Large intestine (tissue), 3 donors: Measurements from ENCODE around the gene AP2A2. TPM values are rescaled to one million over a fixed set of nuclear protein-coding genes. Genes with fewer than 3 reads are reported as not detected.
"Not testable (repeated sequence)": the region's sequence is repeated elsewhere in the genome, so short reads cannot be mapped to it uniquely, and the experiment has no call there.

ENCODE experiments used
- DNase-seq, 2 donors: peaks; one replicate each; pipeline versions ENCODE4 v3.0.0 to v3.0.0-alpha.2; 2013
- H3K27ac ChIP-seq: one replicate; pipeline ENCODE4 v1.5.1; 2013; ENCODE audit warnings: low read length
- H3K27me3 ChIP-seq: 2 replicates; pipeline ENCODE4 v1.6.1; 2013; ENCODE audit warnings: low read length; ENCODE audit not compliant: control insufficient read depth, insufficient read depth
- H3K36me3 ChIP-seq: 2 replicates; pipeline ENCODE4 v1.6.1; 2013; ENCODE audit warnings: low read length; ENCODE audit not compliant: control insufficient read depth, insufficient read depth
- H3K4me1 ChIP-seq: one replicate; pipeline ENCODE4 v1.6.1; 2013; ENCODE audit warnings: low read length; ENCODE audit not compliant: control insufficient read depth, insufficient read depth
- H3K4me3 ChIP-seq: one replicate; pipeline ENCODE4 v1.5.1; 2013; ENCODE audit warnings: low read length
- H3K9me3 ChIP-seq: one replicate; pipeline ENCODE4 v1.6.1; 2013; ENCODE audit warnings: mild to moderate bottlenecking, low read depth, low read length, moderate library complexity; ENCODE audit not compliant: control insufficient read depth
- WGBS: methylation state at CpG from one replicate; pipeline ENCODE4 v1.1.5; 2013; ENCODE audit warnings: low lambda C conversion rate; ENCODE audit not compliant: insufficient coverage; 5-methylcytosine and 5-hydroxymethylcytosine counted together
- polyA plus RNA-seq: library from polyadenylated mRNA; unstranded; fragments of 120-200 nt; gene quantifications from one replicate; pipeline ENCODE4 v1.2.1, GENCODE V29; 2013

The AP2A2 gene
- polyA plus RNA-seq, 1 donor, result 79.6 TPM

GRCh38 chr11:952406-953385 is 27.0 kb downstream of the AP2A2 start:
- H3K36me3 ChIP-seq, result no peaks in the 10 kb centered on the region
- H3K4me1 ChIP-seq, result peaks cover 62% of the 10 kb centered on the region
- peak; percentile 92 to 96 for DNase-seq
- peaks cover 7% of the 10 kb centered on the region for H3K9me3 ChIP-seq
- H3K27ac ChIP-seq, result peak overlapping the region; percentile 91
- H3K27me3 ChIP-seq, result no peaks in the 10 kb centered on the region
- no CpG with 5 or more reads among the region's 18 CpGs for WGBS
- H3K4me3 ChIP-seq, result no peak overlapping the region

GRCh38 chr11:953512-953911 is 27.8 kb downstream of the AP2A2 start:
- WGBS, result no CpG with 5 or more reads among the region's 13 CpGs
- Histone ChIP-seq H3K9me3 (peaks cover 7% of the 10 kb centered on the region), H3K4me3 (no peak overlapping the region), H3K4me1 (peaks cover 61% of the 10 kb centered on the region), H3K27me3 (no peaks in the 10 kb centered on the region), H3K27ac (peak overlapping the region; percentile 91), H3K36me3 (peaks cover 4% of the 10 kb centered on the region)
- no peak for DNase-seq

DNA sequence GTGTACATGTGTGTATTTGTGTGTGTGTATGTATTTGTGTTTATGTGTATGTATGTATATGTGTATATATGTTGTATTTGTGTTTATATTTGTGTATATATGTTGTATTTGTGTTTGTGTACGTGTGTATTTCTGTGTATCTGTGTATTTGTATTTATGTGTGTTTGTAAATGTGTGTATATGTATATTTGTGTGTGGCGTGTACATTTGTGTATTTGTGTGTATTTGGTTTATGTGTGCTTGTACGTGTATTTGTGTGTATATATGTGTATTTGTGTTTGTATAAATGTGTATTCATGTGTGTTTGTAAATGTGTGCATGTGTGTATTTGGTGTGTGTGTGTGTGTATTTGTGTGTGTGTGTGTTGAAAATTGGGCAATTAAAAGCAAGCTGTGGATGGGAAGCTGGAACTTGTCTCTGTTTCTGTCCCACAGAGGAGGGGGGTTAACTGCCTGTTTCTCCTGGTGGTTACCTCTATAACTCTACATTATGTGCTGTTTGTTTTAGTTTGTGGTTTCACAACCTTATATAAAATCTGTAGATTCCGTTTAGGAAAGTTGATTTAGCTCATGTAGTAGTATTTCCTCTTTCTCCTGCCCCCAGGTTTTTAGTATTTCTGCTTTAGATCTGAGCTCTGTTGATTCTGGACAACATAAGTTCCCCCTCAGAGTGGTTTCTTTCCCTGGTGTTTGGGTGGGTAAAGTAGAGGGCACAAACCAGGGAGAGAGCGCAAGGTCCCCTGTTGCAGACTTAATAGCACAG is 28.9 kb downstream of the AP2A2 start:
- H3K4me3 ChIP-seq, result no peak overlapping the region
- no CpG with 5 or more reads among the region's 5 CpGs for WGBS
- peaks cover 61% of the 10 kb centered on the region for H3K4me1 ChIP-seq
- peaks cover 5% of the 10 kb centered on the region for H3K9me3 ChIP-seq
- peaks cover 8% of the 10 kb centered on the region for H3K36me3 ChIP-seq
- no peak for DNase-seq
- peak overlapping the region; percentile 46 for H3K27ac ChIP-seq
- H3K27me3 ChIP-seq, result no peaks in the 10 kb centered on the region

DNA sequence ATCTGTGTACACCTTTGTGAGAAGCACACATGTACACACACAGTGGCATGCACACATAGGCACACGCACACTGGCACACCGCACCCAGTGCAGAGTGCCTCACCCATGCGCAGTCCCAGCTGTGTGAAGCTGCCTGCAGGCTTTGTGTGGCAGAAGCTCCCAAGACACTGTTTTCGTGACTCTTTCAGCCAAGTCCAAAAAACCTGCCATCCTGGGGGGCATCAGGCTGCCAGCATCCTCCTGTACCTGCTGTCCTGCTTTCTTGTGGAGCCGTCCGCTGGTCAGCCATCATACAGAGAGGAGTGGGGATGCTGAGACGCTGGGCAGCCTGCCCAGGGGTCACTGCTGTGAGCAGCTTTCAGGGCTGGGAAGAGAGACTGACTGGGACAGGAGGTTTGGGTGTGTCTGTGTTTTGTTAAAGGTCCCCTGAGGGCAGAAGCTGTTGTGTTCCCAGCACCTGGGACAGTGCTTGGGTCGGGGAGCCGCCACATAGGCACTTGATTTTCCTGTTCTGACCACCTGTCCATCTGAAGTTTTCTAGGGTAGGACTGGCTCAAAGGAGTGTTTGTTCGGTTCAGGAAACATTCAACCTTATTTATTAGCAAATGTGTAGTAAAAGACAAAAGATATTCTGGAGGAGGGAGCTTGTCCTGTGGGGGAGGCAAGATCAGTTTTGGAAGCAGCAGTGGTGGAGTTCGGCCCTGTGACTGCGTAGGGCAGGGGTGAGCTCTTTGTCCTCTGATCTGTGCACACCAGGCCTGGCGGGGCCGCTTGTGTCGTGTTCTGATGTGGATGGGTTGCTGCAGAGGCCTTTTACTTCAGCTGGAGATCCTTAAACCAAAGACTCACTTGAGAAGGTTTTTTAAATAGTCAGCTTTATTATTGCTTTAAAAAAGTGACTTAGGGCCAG is 29.7 kb downstream of the AP2A2 start:
- Histone ChIP-seq H3K36me3 (peaks cover 13% of the 10 kb centered on the region), H3K27me3 (no peaks in the 10 kb centered on the region), H3K4me3 (no peak overlapping the region), H3K27ac (peak overlapping the region; percentile 46), H3K9me3 (peaks cover 3% of the 10 kb centered on the region), H3K4me1 (peaks cover 61% of the 10 kb centered on the region)
- DNase-seq, result peak in 1 of 2 donors; percentile 54
- no CpG with 5 or more reads among the region's 15 CpGs for WGBS

DNA sequence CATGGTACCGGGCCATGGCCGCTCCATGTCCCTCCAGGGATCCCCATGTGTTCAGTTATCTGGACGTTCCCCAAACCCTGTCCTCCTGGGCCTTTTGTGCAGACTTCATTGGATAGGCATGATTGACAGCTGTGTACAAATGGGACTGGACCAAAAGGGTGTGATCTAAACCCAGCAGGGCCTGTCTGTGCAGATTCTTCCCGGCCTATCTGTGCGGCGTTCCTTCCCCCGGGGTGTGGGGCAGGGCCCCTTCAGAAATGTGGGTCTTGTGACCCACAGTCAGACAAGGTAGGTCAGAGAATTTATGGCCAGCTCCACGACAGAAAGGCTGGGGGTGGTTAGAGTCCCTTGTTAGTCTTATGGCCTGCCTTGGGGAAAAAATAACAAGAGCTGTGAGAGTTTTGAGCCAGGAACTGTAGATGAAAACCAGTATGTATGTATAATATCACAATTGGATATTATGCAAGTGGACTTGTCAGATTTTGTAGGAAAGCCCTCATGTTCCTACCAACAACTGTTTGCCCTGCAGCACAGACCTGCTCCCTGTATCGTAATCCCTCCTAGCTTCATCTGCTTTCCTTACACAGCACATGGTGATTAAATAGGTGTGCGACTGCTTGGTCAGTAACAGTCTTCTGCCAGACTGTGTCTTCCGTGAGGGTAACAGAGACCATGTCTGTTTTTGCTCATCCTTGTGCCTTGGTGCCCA is 31.7 kb downstream of the AP2A2 start:
- no peaks in the 10 kb centered on the region for H3K27me3 ChIP-seq
- peak; percentile 71 to 86 for DNase-seq
- H3K36me3 ChIP-seq, result peaks cover 25% of the 10 kb centered on the region
- H3K4me1 ChIP-seq, result peaks cover 51% of the 10 kb centered on the region
- no peak overlapping the region for H3K4me3 ChIP-seq
- peaks cover 3% of the 10 kb centered on the region for H3K9me3 ChIP-seq
- H3K27ac ChIP-seq, result peak overlapping the region; percentile 75
- no CpG with 5 or more reads among the region's 11 CpGs for WGBS

DNA sequence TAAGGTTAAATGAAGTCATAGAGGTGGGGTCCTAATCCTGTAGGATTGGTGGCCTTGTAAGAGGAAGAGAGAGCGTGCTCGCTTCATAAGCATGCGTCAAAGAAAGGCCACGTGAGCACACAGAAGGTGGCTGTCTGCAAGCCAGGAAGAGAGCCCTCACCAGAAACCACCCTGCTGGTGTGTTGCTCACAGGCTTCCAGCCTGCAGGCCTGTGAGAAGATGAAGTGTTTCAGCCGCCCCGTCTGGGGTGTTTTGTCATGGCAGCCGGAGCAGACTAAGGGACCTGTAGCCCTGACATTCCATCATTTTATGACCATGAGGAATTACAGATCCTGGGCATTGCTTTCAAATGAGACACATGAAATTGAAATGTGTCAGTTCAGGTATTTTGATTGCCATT is 32.4 kb downstream of the AP2A2 start:
- peaks cover 29% of the 10 kb centered on the region for H3K36me3 ChIP-seq
- WGBS, result no CpG with 5 or more reads among the region's 7 CpGs
- no peak for DNase-seq
- H3K4me1 ChIP-seq, result peaks cover 46% of the 10 kb centered on the region
- no peak overlapping the region for H3K4me3 ChIP-seq
- H3K27me3 ChIP-seq, result no peaks in the 10 kb centered on the region
- H3K27ac ChIP-seq, result peak overlapping the region; percentile 75
- peaks cover 3% of the 10 kb centered on the region for H3K9me3 ChIP-seq

DNA sequence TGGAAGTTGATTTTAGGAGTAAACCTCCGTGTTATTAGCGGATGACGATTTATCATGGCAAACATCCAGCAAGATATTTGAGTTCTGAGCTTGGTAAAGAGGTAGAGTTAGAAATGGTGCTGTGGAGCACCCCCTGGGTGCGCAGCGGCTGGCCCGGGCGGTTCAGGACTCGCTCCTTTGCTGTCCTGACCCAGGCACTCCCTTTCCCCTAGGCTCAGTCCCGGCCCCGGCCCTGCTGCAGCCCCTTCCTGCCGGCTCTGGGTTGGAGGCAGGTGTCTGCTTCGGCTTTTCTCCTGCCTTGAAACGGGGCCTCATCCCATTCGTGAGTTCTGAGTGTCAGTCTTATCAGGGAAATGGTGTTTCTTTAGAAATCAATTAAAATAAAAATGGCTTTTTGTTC is 33.4 kb downstream of the AP2A2 start:
- H3K4me1 ChIP-seq, result peaks cover 39% of the 10 kb centered on the region
- no peak overlapping the region for H3K4me3 ChIP-seq
- no CpG with 5 or more reads among the region's 14 CpGs for WGBS
- H3K27me3 ChIP-seq, result no peaks in the 10 kb centered on the region
- DNase-seq, result no peak
- H3K9me3 ChIP-seq, result peaks cover 3% of the 10 kb centered on the region
- H3K27ac ChIP-seq, result peak overlapping the region; percentile 75
- H3K36me3 ChIP-seq, result peaks cover 37% of the 10 kb centered on the region

GRCh38 chr11:959608-960007 is 33.9 kb downstream of the AP2A2 start:
- no CpG with 5 or more reads among the region's 10 CpGs for WGBS
- no peak overlapping the region for H3K27ac ChIP-seq
- peaks cover 39% of the 10 kb centered on the region for H3K36me3 ChIP-seq
- DNase-seq, result no peak
- peaks cover 34% of the 10 kb centered on the region for H3K4me1 ChIP-seq
- no peaks in the 10 kb centered on the region for H3K27me3 ChIP-seq
- H3K9me3 ChIP-seq, result peaks cover 3% of the 10 kb centered on the region
- no peak overlapping the region for H3K4me3 ChIP-seq

DNA sequence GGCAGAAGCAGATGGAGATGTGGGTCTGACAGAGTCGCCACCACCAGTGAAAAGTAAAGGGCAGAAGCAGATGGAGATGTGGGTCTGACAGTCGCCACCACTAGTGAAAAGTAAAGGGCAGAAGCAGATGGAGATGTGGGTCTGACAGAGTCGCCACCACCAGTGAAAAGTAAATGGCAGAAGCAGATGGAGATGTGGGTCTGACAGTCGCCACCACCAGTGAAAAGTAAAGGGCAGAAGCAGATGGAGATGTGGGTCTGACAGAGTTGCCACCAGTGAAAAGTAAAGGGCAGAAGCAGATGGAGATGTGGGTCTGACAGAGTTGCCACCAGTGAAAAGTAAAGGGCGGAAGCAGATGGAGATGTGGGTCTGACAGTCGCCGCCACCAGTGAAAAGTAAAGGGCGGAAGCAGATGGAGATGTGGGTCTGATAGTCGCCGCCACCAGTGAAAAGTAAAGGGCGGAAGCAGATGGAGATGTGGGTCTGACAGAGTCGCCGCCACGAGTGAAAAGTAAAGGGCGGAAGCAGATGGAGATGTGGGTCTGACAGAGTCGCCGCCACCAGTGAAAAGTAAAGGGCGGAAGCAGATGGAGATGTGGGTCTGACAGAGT is 35.7 kb downstream of the AP2A2 start:
- H3K9me3 ChIP-seq, DNase-seq, H3K27me3 ChIP-seq, H3K27ac ChIP-seq, H3K4me3 ChIP-seq: not testable (repeated sequence)
- H3K4me1 ChIP-seq, result peaks cover 17% of the 10 kb centered on the region
- H3K36me3 ChIP-seq, result peaks cover 42% of the 10 kb centered on the region
- WGBS, result 96% methylated on average over 5 of the region's 18 CpGs
